Measurements from ENCODE around the gene ACTN3. TPM values are rescaled to one million over a fixed set of nuclear protein-coding genes. Genes with fewer than 3 reads are reported as not detected.

Gene ACTN3
- polyA plus RNA-seq, 3 donors: not detected

- Histone ChIP-seq H4K20me1 (ENCODE audit: insufficient read depth, low read length) (no peaks in the 10 kb centered on the region), H3K36me3 (replicated peaks in 1 of 2; ENCODE audit: control insufficient read depth in 1 of 2, insufficient read depth in 2 of 2, low read length in 2 of 2) (no peaks in the 10 kb centered on the region), H3K27me3 (ENCODE audit: control insufficient read depth in 2 of 2, insufficient read depth in 2 of 2, low read length in 2 of 2) (peaks cover 3 to 29% of the 10 kb centered on the region in 2 donors), H3K27ac (ENCODE audit: low read depth in 1 of 2, low read length in 2 of 2) (no peak overlapping the region), H3K4me1 (ENCODE audit: control insufficient read depth in 1 of 2, insufficient read depth in 2 of 2, low read length in 2 of 2) (peaks cover 0 to 10% of the 10 kb centered on the region in 2 donors), H3K9ac (ENCODE audit: insufficient read depth, low read length, poor library complexity, severe bottlenecking) (no peak overlapping the region), H3K4me2 (replicated peaks; ENCODE audit: extremely low read depth, low read length, poor library complexity, severe bottlenecking) (no peak overlapping the region), H3K79me2 (ENCODE audit: insufficient read depth, low read length) (no peaks in the 10 kb centered on the region), H3K4me3 (replicated peaks in 1 of 3; ENCODE audit: low read depth in 2 of 3, low read length in 3 of 3) (no peak overlapping the region), H2AFZ (ENCODE audit: insufficient read depth, low read depth, low read length, poor library complexity, severe bottlenecking) (no peak overlapping the region), H3K9me3 (replicated peaks in 1 of 2; ENCODE audit: control insufficient read depth in 1 of 2, insufficient read depth in 1 of 2, low read length in 2 of 2) (no peaks in the 10 kb centered on the region)
- Mint-ChIP-seq H3K36me3 (no peaks in the 10 kb centered on the region), H3K4me1 (peaks cover 12% of the 10 kb centered on the region), H3K4me3 (no peak overlapping the region), H3K27ac (no peak overlapping the region), H3K9me3 (peaks cover 0 to 5% (median 0%) of the 10 kb centered on the region in 7 donors), H3K27me3 (ENCODE audit: low read depth in 3 of 3) (peaks cover 28 to 39% (median 29%) of the 10 kb centered on the region in 3 donors)
- TF ChIP-seq, protein P1, sequence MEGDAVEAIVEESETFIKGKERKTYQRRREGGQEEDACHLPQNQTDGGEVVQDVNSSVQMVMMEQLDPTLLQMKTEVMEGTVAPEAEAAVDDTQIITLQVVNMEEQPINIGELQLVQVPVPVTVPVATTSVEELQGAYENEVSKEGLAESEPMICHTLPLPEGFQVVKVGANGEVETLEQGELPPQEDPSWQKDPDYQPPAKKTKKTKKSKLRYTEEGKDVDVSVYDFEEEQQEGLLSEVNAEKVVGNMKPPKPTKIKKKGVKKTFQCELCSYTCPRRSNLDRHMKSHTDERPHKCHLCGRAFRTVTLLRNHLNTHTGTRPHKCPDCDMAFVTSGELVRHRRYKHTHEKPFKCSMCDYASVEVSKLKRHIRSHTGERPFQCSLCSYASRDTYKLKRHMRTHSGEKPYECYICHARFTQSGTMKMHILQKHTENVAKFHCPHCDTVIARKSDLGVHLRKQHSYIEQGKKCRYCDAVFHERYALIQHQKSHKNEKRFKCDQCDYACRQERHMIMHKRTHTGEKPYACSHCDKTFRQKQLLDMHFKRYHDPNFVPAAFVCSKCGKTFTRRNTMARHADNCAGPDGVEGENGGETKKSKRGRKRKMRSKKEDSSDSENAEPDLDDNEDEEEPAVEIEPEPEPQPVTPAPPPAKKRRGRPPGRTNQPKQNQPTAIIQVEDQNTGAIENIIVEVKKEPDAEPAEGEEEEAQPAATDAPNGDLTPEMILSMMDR (IDR thresholded peaks at IDR 0.05): no peak
- no peak for DNase-seq
- 99% methylated on average over 11 of the region's 20 CpGs for WGBS (ENCODE audit: insufficient coverage)
- intact Hi-C loops (cut with micrococcal nuclease): no loop called here
These were observed 16.3 kb downstream of the ACTN3 start for GRCh38 chr11:66562907-66563583.

GRCh38 chr11:66563832-66564231 lies 17.1 kb downstream of the ACTN3 start:
- Mint-ChIP-seq H3K36me3 (no peaks in the 10 kb centered on the region), H3K27me3 (ENCODE audit: low read depth in 3 of 3) (peaks cover 24 to 36% (median 26%) of the 10 kb centered on the region in 3 donors), H3K9me3 (peaks cover 0 to 5% (median 0%) of the 10 kb centered on the region in 7 donors), H3K4me1 (peaks cover 12% of the 10 kb centered on the region), H3K27ac (no peak overlapping the region), H3K4me3 (no peak overlapping the region)
- H2AFZ ChIP-seq (ENCODE audit: insufficient read depth, low read depth, low read length, poor library complexity, severe bottlenecking): no peak overlapping the region
- no peak overlapping the region for H3K4me3 ChIP-seq (replicated peaks in 1 of 3; ENCODE audit: low read depth in 2 of 3, low read length in 3 of 3)
- 100% methylated on average over 4 of the region's 10 CpGs for WGBS (ENCODE audit: insufficient coverage)
- no peak for DNase-seq
- no peaks in the 10 kb centered on the region for H3K79me2 ChIP-seq (ENCODE audit: insufficient read depth, low read length)
- no peak overlapping the region for H3K9ac ChIP-seq (ENCODE audit: insufficient read depth, low read length, poor library complexity, severe bottlenecking)
- intact Hi-C loops (cut with micrococcal nuclease): no loop called here
- H4K20me1 ChIP-seq (ENCODE audit: insufficient read depth, low read length): no peaks in the 10 kb centered on the region
- peaks cover 4 to 17% of the 10 kb centered on the region in 2 donors for H3K4me1 ChIP-seq (ENCODE audit: control insufficient read depth in 1 of 2, insufficient read depth in 2 of 2, low read length in 2 of 2)
- TF ChIP-seq, protein P1 (IDR thresholded peaks at IDR 0.05): no peak
- H3K36me3 ChIP-seq (replicated peaks in 1 of 2; ENCODE audit: control insufficient read depth in 1 of 2, insufficient read depth in 2 of 2, low read length in 2 of 2): no peaks in the 10 kb centered on the region
- H3K27me3 ChIP-seq (ENCODE audit: control insufficient read depth in 2 of 2, insufficient read depth in 2 of 2, low read length in 2 of 2): peaks cover 1 to 25% of the 10 kb centered on the region in 2 donors
- H3K9me3 ChIP-seq (replicated peaks in 1 of 2; ENCODE audit: control insufficient read depth in 1 of 2, insufficient read depth in 1 of 2, low read length in 2 of 2): no peaks in the 10 kb centered on the region
- no peak overlapping the region for H3K27ac ChIP-seq (ENCODE audit: low read depth in 1 of 2, low read length in 2 of 2)
- H3K4me2 ChIP-seq (replicated peaks; ENCODE audit: extremely low read depth, low read length, poor library complexity, severe bottlenecking): no peak overlapping the region
